Measurements from ENCODE around the gene TGFB2. TPM values are rescaled to one million over a fixed set of nuclear protein-coding genes. Genes with fewer than 3 reads are reported as not detected.

TGFB2 gene
- total RNA-seq, 1 experiment from 2014 or later = 37.6 TPM

- TF ChIP-seq CTCF (IDR thresholded peaks at IDR 0.05; ENCODE audit: unreplicated experiment) = no peak
- no peaks in the 10 kb centered on the region for H3K9me3 Mint-ChIP-seq (ENCODE audit: low read depth, unreplicated experiment)
- CTCF ChIA-PET = no interaction called here
- H3K27ac Mint-ChIP-seq (ENCODE audit: unreplicated experiment) = no peak overlapping the region
- no peak overlapping the region for H3K4me3 Mint-ChIP-seq (ENCODE audit: low read depth, unreplicated experiment)
- intact Hi-C loops (cut with micrococcal nuclease; ENCODE audit: unreplicated experiment) = no loop called here
- no peaks in the 10 kb centered on the region for H3K27me3 Mint-ChIP-seq (ENCODE audit: unreplicated experiment)
- no TSS peak for BruUV-seq (replicated peaks)
- no peak for DNase-seq
- H3K36me3 Mint-ChIP-seq (ENCODE audit: insufficient read depth, unreplicated experiment) = peaks cover 20% of the 10 kb centered on the region
- H3K4me1 Mint-ChIP-seq (ENCODE audit: low read depth, unreplicated experiment) = peaks cover 63% of the 10 kb centered on the region
Observed at GRCh38 chr1:218353656-218354055, 8.5 kb downstream of the TGFB2 start.

GRCh38 chr1:218355278-218355677 is 10.1 kb downstream of the TGFB2 start:
- Mint-ChIP-seq H3K36me3 (ENCODE audit: insufficient read depth, unreplicated experiment) (peaks cover 15% of the 10 kb centered on the region), H3K4me1 (ENCODE audit: low read depth, unreplicated experiment) (peaks cover 69% of the 10 kb centered on the region), H3K9me3 (ENCODE audit: low read depth, unreplicated experiment) (no peaks in the 10 kb centered on the region), H3K4me3 (ENCODE audit: low read depth, unreplicated experiment) (no peak overlapping the region), H3K27ac (ENCODE audit: unreplicated experiment) (no peak overlapping the region), H3K27me3 (ENCODE audit: unreplicated experiment) (no peaks in the 10 kb centered on the region)
- CTCF ChIA-PET = interaction anchor here (0.9 kb wide), 1 partner anchor 12 kb away, joined by 3 read pairs; no protein-coding TSS in a partner anchor
- intact Hi-C loops (cut with micrococcal nuclease; ENCODE audit: unreplicated experiment) = no loop called here
- BruUV-seq (replicated peaks) = no TSS peak
- no peak for DNase-seq
- no peak for TF ChIP-seq CTCF (IDR thresholded peaks at IDR 0.05; ENCODE audit: unreplicated experiment)

- Mint-ChIP-seq H3K4me3 (ENCODE audit: low read depth, unreplicated experiment) (no peak overlapping the region), H3K27me3 (ENCODE audit: unreplicated experiment) (no peaks in the 10 kb centered on the region), H3K36me3 (ENCODE audit: insufficient read depth, unreplicated experiment) (peaks cover 6% of the 10 kb centered on the region), H3K4me1 (ENCODE audit: low read depth, unreplicated experiment) (peaks cover 65% of the 10 kb centered on the region), H3K27ac (ENCODE audit: unreplicated experiment) (peak overlapping the region; percentile 42), H3K9me3 (ENCODE audit: low read depth, unreplicated experiment) (no peaks in the 10 kb centered on the region)
- BruUV-seq (replicated peaks) = no TSS peak
- no peak for TF ChIP-seq CTCF (IDR thresholded peaks at IDR 0.05; ENCODE audit: unreplicated experiment)
- DNase-seq = no peak
- CTCF ChIA-PET = interaction anchor here (0.5 kb wide), 1 partner anchor 28 kb away, joined by 3 read pairs; no protein-coding TSS in a partner anchor
- intact Hi-C loops (cut with micrococcal nuclease; ENCODE audit: unreplicated experiment) = no loop called here
Observed at GRCh38 chr1:218357211-218357892, 12.2 kb downstream of the TGFB2 start.

- Mint-ChIP-seq H3K27ac (ENCODE audit: unreplicated experiment) (peak overlapping the region; percentile 42), H3K9me3 (ENCODE audit: low read depth, unreplicated experiment) (no peaks in the 10 kb centered on the region), H3K4me1 (ENCODE audit: low read depth, unreplicated experiment) (peaks cover 61% of the 10 kb centered on the region), H3K36me3 (ENCODE audit: insufficient read depth, unreplicated experiment) (peaks cover 6% of the 10 kb centered on the region), H3K27me3 (ENCODE audit: unreplicated experiment) (no peaks in the 10 kb centered on the region), H3K4me3 (ENCODE audit: low read depth, unreplicated experiment) (no peak overlapping the region)
- TF ChIP-seq CTCF (IDR thresholded peaks at IDR 0.05; ENCODE audit: unreplicated experiment) = no peak
- DNase-seq = no peak
- CTCF ChIA-PET = no interaction called here
- intact Hi-C loops (cut with micrococcal nuclease; ENCODE audit: unreplicated experiment) = no loop called here
- BruUV-seq (replicated peaks) = no TSS peak
Observed at GRCh38 chr1:218357893-218358232, 12.7 kb downstream of the TGFB2 start.
